B cell (primary cell): ENCODE data around the gene ADAMTS2.

Experiments used
- EZH2 ChIP-seq: IDR thresholded peaks from 2 replicates; pipeline ENCODE4 v1.6.1; 2012; ENCODE audit warnings: borderline replicate concordance, low read depth, mild to moderate bottlenecking, moderate library complexity, low read length; ENCODE audit not compliant: insufficient read depth, poor library complexity, severe bottlenecking
- TF ChIP-seq, protein P1 (sequence below): fragments of 200-600 bp; IDR thresholded peaks from one replicate; pipeline ENCODE4 v1.8.0; 2022; ENCODE audit warnings: antibody characterized with exemption, mild to moderate bottlenecking

DNA sequence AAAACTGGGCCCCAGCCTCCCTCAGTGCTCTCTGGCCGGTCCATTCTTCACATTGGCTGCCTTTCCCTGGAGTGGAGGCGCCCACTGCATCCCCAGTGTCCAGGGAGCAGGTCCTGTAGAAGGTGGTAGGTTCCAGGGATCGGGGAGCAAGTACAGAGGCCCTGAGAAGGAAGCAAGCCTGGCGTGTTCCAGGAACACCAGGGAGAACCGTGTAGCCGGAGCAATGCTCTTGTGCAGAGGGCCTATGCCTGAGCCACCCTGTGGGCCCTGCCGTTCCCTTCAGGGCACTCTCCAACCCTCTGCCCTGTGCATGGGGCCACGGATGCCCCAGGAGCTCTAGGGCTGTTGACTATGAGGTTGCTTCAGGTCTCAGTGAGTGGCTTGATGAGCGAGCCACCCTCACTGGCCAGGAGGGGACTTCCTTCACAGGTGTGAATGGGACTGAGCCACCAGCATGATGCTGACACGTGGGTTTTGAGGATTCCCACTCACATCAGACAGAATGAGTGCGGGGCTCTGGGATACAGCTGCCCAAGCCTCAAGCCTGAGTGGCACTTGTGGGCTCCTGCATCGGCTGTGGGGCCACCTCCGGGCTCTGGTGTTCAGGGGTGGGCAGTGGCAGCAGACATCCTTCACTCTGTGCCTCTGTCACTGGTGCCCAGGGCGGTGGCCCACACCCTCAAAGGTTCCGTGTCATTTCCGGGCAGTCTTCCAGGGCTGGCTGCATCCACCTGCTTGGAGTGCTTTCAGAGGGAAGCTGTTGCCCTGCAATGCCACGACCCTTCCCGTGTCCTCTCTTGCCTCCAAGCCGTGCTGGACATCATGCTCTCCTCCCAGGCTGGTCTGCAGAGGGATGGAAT lies 54.4 kb downstream of the ADAMTS2 start:
- TF ChIP-seq, protein P1, sequence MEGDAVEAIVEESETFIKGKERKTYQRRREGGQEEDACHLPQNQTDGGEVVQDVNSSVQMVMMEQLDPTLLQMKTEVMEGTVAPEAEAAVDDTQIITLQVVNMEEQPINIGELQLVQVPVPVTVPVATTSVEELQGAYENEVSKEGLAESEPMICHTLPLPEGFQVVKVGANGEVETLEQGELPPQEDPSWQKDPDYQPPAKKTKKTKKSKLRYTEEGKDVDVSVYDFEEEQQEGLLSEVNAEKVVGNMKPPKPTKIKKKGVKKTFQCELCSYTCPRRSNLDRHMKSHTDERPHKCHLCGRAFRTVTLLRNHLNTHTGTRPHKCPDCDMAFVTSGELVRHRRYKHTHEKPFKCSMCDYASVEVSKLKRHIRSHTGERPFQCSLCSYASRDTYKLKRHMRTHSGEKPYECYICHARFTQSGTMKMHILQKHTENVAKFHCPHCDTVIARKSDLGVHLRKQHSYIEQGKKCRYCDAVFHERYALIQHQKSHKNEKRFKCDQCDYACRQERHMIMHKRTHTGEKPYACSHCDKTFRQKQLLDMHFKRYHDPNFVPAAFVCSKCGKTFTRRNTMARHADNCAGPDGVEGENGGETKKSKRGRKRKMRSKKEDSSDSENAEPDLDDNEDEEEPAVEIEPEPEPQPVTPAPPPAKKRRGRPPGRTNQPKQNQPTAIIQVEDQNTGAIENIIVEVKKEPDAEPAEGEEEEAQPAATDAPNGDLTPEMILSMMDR, result no peak
- no peak for TF ChIP-seq EZH2
